Esophagus muscularis mucosa (tissue), 4 donors: ENCODE results near the gene SLC7A14. TPM values are rescaled to one million over a fixed set of nuclear protein-coding genes. Genes with fewer than 3 reads are reported as not detected.
A peak's percentile ranks its signal among the peaks of the same experiment; 100 is the strongest.

Experiments used
- DNase-seq: peaks from one replicate; pipeline ENCODE4 v3.0.0-alpha.2; 2017; ENCODE audit errors: extremely low spot score
- H3K27ac ChIP-seq, 4 donors: fragments of 200-600 bp; sonication (generic); replicated peaks in 1 of 4; 1 replicate in 3 of 4; 2 replicates in 1 of 4; pipeline ENCODE4 v1.5.1; 2016 to 2019; ENCODE audit warnings: mild to moderate bottlenecking in 1 of 4
- H3K27me3 ChIP-seq, 4 donors: fragments of 200-600 bp; sonication (generic); one replicate each; pipeline versions ENCODE4 v1.5.1 to v1.6.0; 2016 to 2019
- H3K36me3 ChIP-seq, 4 donors: fragments of 200-600 bp; sonication (generic); one replicate each; pipeline ENCODE4 v1.5.1; 2016 to 2019
- H3K4me1 ChIP-seq, 4 donors: fragments of 200-600 bp; sonication (generic); one replicate each; pipeline ENCODE4 v1.5.1; 2016 to 2019
- H3K4me3 ChIP-seq, 4 donors: fragments of 200-600 bp; sonication (generic); 1 replicate in 2 of 4; 2 replicates in 2 of 4; pipeline ENCODE4 v1.5.1; 2016 to 2019; ENCODE audit warnings: mild to moderate bottlenecking in 4 of 4, moderate library complexity in 1 of 4
- H3K9me3 ChIP-seq, 4 donors: fragments of 200-600 bp; sonication (generic); 1 replicate in 3 of 4; 2 replicates in 1 of 4; pipeline ENCODE4 v1.5.1; 2016 to 2019
- EP300 ChIP-seq: sonication (generic); formaldehyde crosslinking; IDR thresholded peaks from one replicate; pipeline ENCODE4 v1.6.1; 2017; ENCODE audit warnings: antibody characterized with exemption
- POLR2A ChIP-seq: fragments of 450-650 bp; IDR thresholded peaks from one replicate; pipeline ENCODE4 v1.6.1; 2017; ENCODE audit warnings: antibody characterized with exemption, moderate library complexity, mild to moderate bottlenecking, low read depth
- POLR2AphosphoS5 ChIP-seq, 2 donors: sonication (generic); formaldehyde crosslinking; IDR thresholded peaks; one replicate each; pipeline ENCODE4 v1.6.1; 2017; ENCODE audit warnings: antibody characterized with exemption in 2 of 2
- WGBS: methylation state at CpG from one replicate; pipeline ENCODE4 v1.1.5; 2018; 5-methylcytosine and 5-hydroxymethylcytosine counted together
- intact Hi-C: fragments of 100-400 bp; cut with DNase I; formaldehyde crosslinking; loops from one replicate; pipeline ENCODE4 v1.15.1; 2023
- total RNA-seq, 4 donors: library from RNA; depleted of rRNA; stranded (reverse); fragments of >200 nt; gene quantifications; one replicate each; pipeline versions ENCODE4 v1.1.0 to v1.2.1, GENCODE V29; 2016
- TF ChIP-seq, protein P1 (sequence below), 3 experiments: fragments of 200-600 bp in 2 of 3; fragments of 450-650 bp in 1 of 3; sonication (generic) in 2 of 3; IDR thresholded peaks; one replicate each; pipeline ENCODE4 v1.5.1; 2017 to 2019; ENCODE audit warnings: antibody characterized with exemption in 3 of 3, mild to moderate bottlenecking in 2 of 3, moderate library complexity in 1 of 3

The SLC7A14 gene
- total RNA-seq, 4 donors from 2014 or later, result 0.42 to 1.3 (median 0.58) TPM

DNA sequence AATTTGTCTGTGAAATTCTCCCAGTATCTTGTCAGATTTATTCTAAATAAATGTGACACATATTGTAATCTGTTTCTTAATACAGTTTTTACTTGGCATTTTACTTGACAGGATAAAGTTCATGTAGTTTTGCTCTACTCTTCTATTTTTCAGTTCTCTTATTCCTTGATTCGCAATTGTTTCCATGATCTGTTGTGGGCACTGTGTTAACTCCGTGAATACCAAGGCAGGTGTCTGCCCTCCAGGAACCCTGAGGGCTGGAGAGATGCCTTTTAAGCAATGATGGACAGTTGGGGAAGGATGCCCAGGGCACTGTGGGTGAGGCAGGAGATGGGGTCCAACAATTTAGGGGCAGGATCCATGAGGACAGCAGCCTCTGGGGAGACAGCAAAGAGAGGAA is 164.1 kb downstream of the SLC7A14 start:
- Histone ChIP-seq H3K27me3 (peaks cover 0 to 41% (median 12%) of the 10 kb centered on the region in 4 donors), H3K27ac (peak overlapping the region; percentile 36 to 74 (median 40)), H3K4me1 (peaks cover 24 to 28% (median 25%) of the 10 kb centered on the region in 4 donors), H3K36me3 (no peaks in the 10 kb centered on the region), H3K9me3 (no peaks in the 10 kb centered on the region), H3K4me3 (peak overlapping the region in 3 of 4 donors; percentile 15 to 31 (median 22))
- WGBS, result 70% methylated on average over 2 of the region's 2 CpGs
- intact Hi-C loops, result no loop called here
- DNase-seq, result no peak
- TF ChIP-seq POLR2AphosphoS5 (IDR thresholded peaks at IDR 0.05), result no peak
- no peak for TF ChIP-seq POLR2A
- no peak for TF ChIP-seq EP300

DNA sequence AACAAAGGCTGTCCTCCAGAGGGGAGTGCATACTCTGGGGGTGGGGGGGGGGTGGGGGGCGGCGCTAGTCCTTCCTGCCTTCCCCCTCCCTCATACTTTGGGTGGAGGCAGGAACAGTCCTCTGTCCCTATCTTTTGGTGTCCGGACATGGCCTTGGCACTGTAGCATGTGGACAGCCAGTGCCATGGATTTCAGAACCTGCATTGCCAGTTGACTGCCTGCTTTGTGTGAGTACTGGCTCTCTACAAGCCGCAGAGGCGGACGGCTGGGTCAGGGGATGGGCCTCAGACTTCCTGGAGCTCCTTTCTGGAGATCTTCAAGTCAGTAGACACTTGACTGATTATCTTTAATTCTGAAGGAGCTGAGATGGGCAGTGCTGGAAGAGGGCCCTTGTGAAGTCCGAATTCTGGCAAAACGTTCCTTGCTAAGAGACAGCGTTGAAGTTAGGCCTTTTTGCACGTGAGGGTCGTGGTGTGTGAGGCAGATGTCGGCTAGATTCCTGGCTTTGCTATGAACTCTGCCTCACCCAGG is 164.7 kb downstream of the SLC7A14 start:
- Histone ChIP-seq H3K27ac (peak overlapping the region; percentile 36 to 74 (median 40)), H3K36me3 (no peaks in the 10 kb centered on the region), H3K27me3 (peaks cover 0 to 44% (median 13%) of the 10 kb centered on the region in 4 donors), H3K4me3 (peak overlapping the region; percentile 15 to 31 (median 20)), H3K4me1 (peaks cover 24 to 28% (median 25%) of the 10 kb centered on the region in 4 donors), H3K9me3 (no peaks in the 10 kb centered on the region)
- 68% methylated on average over 12 of the region's 12 CpGs for WGBS
- TF ChIP-seq POLR2A, result no peak
- TF ChIP-seq EP300, result no peak
- TF ChIP-seq POLR2AphosphoS5 (IDR thresholded peaks at IDR 0.05), result no peak
- TF ChIP-seq, protein P1, sequence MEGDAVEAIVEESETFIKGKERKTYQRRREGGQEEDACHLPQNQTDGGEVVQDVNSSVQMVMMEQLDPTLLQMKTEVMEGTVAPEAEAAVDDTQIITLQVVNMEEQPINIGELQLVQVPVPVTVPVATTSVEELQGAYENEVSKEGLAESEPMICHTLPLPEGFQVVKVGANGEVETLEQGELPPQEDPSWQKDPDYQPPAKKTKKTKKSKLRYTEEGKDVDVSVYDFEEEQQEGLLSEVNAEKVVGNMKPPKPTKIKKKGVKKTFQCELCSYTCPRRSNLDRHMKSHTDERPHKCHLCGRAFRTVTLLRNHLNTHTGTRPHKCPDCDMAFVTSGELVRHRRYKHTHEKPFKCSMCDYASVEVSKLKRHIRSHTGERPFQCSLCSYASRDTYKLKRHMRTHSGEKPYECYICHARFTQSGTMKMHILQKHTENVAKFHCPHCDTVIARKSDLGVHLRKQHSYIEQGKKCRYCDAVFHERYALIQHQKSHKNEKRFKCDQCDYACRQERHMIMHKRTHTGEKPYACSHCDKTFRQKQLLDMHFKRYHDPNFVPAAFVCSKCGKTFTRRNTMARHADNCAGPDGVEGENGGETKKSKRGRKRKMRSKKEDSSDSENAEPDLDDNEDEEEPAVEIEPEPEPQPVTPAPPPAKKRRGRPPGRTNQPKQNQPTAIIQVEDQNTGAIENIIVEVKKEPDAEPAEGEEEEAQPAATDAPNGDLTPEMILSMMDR (IDR thresholded peaks at IDR 0.05), result no peak
- intact Hi-C loops, result no loop called here
- DNase-seq, result no peak

DNA sequence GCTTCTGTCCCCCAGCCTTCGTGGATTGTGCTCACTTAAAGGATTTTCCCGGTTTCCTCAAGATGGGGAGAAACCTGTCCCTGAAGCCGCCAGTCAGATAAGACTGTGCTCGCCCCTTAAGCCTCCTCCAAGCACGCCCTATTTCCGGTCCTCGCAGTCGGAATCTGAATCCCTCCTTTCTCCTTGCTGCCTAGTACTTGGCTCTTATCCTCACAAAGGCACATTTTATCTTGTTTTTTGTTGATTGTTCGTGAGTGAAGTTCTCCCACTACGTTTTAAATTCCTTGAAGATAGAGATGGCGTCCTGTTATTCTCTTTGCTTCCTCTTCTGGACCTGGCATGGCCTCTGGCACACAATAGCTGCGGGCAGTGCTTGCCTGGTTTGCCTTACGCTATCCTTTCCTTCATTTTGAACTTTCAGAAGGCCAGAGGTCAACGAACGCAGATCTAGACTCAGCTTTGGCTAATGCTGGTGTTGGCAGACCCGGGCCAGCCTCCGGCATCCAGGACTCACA is 165.5 kb downstream of the SLC7A14 start:
- no peak for DNase-seq
- no peaks in the 10 kb centered on the region for H3K36me3 ChIP-seq
- H3K9me3 ChIP-seq, result no peaks in the 10 kb centered on the region
- H3K27ac ChIP-seq, result peak overlapping the region; percentile 29 to 74 (median 58)
- TF ChIP-seq, protein P1 (IDR thresholded peaks at IDR 0.05), result no peak
- no peak for TF ChIP-seq POLR2AphosphoS5 (IDR thresholded peaks at IDR 0.05)
- TF ChIP-seq EP300, result no peak
- no peak for TF ChIP-seq POLR2A
- H3K27me3 ChIP-seq, result peaks cover 0 to 47% (median 13%) of the 10 kb centered on the region in 4 donors
- H3K4me3 ChIP-seq, result peak overlapping the region; percentile 51 to 65 (median 58)
- intact Hi-C loops, result no loop called here
- peaks cover 24 to 28% (median 25%) of the 10 kb centered on the region in 4 donors for H3K4me1 ChIP-seq
- 68% methylated on average over 15 of the region's 17 CpGs for WGBS

DNA sequence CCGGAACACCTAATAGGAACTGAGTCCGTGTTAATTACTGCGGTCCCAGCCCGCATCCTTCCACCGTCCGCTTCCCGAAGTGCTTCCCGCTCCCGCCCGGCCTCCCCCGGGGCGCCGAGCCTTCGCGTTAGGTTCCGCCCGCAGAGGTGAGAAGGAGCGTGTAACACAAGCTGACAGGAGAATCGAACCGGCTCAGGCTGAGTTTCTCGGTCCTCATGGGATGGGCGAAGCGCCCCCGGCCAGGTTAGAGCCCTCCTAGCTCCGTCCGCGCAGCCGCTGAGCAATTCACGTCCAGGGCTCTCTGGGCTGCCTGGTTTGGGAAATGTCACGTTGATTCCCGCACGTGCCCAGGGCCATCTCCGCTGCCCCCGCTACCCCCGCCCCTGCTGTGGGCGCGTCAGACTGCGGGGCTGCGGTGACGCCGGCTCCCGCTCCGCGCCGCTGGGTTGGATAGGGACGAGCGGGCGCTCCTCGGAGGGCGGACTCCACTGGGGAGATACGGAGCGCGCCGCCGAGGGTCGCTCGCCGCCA is 166.3 kb downstream of the SLC7A14 start:
- no peak for DNase-seq
- WGBS, result 28% methylated on average over 15 of the region's 58 CpGs
- Histone ChIP-seq H3K4me3 (peak overlapping the region; percentile 51 to 65 (median 58)), H3K9me3 (no peaks in the 10 kb centered on the region), H3K4me1 (peaks cover 24 to 28% (median 25%) of the 10 kb centered on the region in 4 donors), H3K36me3 (no peaks in the 10 kb centered on the region), H3K27ac (peak overlapping the region; percentile 29 to 74 (median 58)), H3K27me3 (peaks cover 0 to 51% (median 13%) of the 10 kb centered on the region in 4 donors)
- intact Hi-C loops, result loop anchor here (10.0 kb wide), 1 partner anchor 275 kb away; no protein-coding TSS in a partner anchor
- TF ChIP-seq POLR2AphosphoS5 (IDR thresholded peaks at IDR 0.05) (peak in 1 of 2 donors; percentile 13), POLR2A (no peak)

DNA sequence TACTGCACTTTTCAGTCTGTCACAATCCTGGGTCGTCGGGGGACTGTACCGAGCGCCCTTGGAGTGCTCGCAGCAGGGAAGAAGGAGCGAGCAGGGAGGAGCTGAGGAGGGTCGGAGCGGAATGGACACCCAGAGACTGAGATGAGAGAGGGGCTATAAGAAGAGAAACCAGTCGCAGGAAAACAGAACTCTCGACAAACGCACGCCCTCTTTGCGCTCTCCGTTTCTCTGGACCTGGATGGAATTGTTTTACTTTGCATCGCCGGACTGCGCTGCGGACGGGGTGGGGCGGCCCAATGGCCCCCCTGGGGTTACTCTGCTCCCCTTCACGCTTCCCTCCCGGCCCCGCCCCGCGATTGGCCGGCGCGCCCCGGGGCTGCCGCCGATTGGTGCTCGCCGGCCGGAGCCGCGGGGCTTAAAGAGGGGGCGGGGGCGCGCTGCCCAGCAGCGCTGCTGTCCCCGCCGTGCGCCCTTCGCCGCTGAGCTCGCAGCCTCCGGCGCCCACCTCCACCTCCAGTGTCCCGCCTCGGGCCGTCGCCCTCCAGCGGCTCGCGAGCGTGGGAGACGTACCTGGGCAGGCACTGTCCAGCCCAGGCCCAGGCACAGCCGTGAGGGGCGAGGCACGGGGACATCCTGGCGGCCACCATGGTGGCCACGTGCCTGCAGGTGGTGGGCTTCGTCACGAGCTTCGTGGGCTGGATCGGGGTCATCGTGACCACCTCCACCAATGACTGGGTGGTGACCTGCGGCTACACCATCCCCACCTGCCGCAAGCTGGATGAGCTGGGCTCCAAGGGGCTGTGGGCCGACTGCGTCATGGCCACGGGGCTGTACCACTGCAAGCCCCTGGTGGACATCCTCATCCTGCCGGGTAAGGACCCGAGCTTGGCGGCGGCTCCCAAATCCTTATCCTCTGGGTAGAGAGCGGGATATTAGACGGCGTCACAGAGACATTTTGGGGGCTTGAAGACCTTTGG is 167.2 kb downstream of the SLC7A14 start, which contains the start of gene CLDN11:
Gene CLDN11 (plus strand): TSS at position 447 of the 977 bp plus-strand sequence. CDS start 199 bp downstream, at position 646.
- intact Hi-C loops, result loop anchor here (10.0 kb wide), 1 partner anchor 276 kb away; no protein-coding TSS in a partner anchor
- TF ChIP-seq, protein P1 (IDR thresholded peaks at IDR 0.05), result peak in 1 of 3 experiments; percentile 2
- no peak for TF ChIP-seq EP300
- peak within 1 kb of the TSS; percentile 29 to 74 (median 58) for H3K27ac ChIP-seq
- H3K27me3 ChIP-seq, result peaks cover 0 to 51% (median 13%) of the 10 kb centered on the region in 4 donors
- WGBS, result 0% methylated on average over 18 of the region's 79 CpGs
- no peaks in the 10 kb centered on the region for H3K9me3 ChIP-seq
- peaks cover 24 to 28% (median 25%) of the 10 kb centered on the region in 4 donors for H3K4me1 ChIP-seq
- H3K36me3 ChIP-seq, result no peaks in the 10 kb centered on the region
- DNase-seq, result no peak
- H3K4me3 ChIP-seq, result peak within 1 kb of the TSS; percentile 51 to 65 (median 58)
